RCC 7860 (cell line): ENCODE data around the gene OR9A4.

Source experiments
- DNase-seq: peaks from one replicate; pipeline ENCODE4 v3.0.0-alpha.2; 2015; ENCODE audit warnings: low spot score
- FAIRE-seq: peaks from 2 replicates; lab custom pipeline; 2012; peaks lifted over from hg19 to GRCh38; lab: Jason Lieb, UNC

The OR9A4 gene

DNA sequence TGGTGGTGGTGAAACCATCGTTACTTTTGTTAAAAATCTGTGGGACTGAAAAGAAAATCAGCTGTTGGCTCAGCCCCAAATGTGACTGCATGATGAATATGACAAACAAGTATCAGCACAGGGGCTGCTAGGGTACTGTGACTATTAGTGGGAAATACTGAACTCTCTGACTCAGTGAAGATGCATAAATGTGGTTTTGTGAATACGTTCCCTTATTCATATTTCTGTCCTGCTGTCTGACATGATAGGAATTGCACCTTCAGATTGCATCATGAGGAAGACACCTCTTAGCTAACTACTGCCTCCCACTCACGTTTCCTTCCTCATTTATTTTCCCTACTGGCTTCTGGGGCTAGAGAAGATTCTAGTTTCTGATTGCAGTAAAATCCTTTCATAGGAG lies 29.2 kb downstream of the OR9A4 start:
- DNase-seq (peak; percentile 16), FAIRE-seq (no peak)

GRCh38 chr7:141946796-141947195 lies 30.6 kb downstream of the OR9A4 start, which contains the start of gene CLEC5A:
Gene CLEC5A, minus strand, starts transcription at chr7:141946974. Its CDS starts 682 bp downstream, at chr7:141946292.
- FAIRE-seq (no peak), DNase-seq (no peak)

DNA sequence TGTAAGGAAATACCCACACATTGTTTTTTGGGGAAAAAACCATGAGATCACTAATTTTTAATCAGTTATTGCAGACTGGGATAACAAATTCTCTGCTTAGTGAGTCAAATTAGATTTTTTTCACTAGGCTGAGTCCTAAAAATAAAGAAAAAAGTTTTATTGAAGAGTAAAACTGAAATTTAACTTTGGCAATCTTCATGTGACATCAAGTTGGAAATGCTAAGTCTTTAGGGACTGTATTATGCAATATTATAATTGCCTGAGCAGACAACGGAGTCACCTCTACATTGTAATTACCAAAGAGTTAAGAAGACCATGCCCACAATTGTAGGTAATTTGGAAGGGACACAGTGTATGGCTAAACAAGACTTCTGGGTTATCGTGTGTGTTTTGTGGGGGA lies 32.8 kb downstream of the OR9A4 start:
- FAIRE-seq (no peak), DNase-seq (no peak)

DNA sequence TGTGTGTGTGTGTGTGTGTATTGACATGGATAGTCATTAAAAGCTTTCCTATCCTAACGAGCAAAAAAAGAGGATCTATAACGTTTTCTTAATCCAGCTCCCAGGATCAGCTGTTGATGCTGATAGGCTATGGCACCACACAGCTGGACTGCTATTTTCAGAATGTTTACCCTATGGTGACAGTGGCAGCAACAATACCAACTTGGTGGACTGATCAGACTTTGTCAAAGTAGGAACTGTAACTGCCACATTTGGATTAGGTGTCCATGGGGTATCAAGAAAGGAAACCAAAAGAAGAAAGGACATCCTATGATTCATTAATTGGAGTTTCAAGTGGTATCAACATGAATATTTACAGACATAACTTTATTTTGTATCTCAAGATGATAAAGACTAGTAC lies 33.3 kb downstream of the OR9A4 start:
- no peak for DNase-seq
- no peak for FAIRE-seq

DNA sequence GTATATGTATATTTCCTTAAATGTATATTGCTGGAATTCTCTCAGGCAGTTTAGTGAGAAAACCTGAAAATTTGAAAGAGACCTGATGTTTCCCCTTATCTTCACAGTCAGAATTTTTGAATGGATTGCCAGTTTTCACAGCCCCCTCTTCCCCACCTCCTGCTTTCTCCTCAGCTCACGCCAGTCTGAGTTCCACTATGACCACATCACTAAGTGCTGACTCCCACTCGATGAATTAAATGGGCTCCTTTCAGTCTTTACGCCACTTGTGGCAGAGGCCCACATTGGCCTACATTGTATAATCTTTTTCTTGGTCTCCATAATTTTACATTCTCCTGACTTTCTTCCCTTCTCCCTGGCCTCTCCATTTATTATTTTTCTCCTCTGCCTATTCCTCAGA lies 33.7 kb downstream of the OR9A4 start:
- DNase-seq: no peak
- FAIRE-seq: no peak

DNA sequence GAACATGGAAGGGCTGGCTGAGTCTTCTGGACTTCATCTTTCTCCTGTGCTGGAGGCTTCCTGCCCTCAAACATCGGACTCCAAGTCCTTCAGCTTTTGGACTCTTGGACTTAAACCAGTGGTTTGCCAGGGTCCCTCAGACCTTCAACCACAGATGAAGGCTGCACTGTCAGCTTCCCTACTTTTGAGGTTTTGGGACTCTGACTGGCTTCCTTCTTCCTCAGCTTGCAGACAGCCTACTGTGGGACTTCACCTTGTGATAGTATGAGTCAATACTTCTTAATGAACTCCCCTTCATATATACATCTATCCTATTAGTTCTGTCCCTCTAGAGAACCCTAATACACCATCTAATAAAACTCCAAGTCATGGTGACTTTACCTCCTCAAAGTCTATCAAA lies 34.6 kb downstream of the OR9A4 start:
- DNase-seq (no peak), FAIRE-seq (no peak)

DNA sequence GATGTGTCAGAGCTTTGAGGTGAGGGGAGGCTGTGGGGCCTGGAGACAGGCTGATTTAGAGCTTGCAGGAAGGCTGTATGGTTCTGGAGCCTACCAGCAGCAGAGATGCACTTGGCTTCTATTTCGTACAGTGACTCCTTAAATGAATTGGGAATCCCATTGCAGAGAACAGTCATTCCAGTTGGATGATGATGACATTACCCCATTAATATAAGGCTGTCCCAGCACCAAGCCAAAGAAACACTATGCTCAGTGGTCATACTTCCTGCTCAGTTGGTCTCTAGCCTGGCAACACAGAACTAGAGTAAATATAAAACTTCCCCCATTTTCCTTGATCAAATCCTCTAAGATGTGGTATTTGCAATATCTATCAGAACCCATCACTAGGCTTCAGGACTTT lies 36.3 kb downstream of the OR9A4 start:
- FAIRE-seq (no peak), DNase-seq (no peak)

- FAIRE-seq: no peak
- DNase-seq: no peak
These were observed 38.1 kb downstream of the OR9A4 start for GRCh38 chr7:141954334-141954733.

GRCh38 chr7:141956084-141956483 lies 39.9 kb downstream of the OR9A4 start:
- DNase-seq (no peak), FAIRE-seq (no peak)

DNA sequence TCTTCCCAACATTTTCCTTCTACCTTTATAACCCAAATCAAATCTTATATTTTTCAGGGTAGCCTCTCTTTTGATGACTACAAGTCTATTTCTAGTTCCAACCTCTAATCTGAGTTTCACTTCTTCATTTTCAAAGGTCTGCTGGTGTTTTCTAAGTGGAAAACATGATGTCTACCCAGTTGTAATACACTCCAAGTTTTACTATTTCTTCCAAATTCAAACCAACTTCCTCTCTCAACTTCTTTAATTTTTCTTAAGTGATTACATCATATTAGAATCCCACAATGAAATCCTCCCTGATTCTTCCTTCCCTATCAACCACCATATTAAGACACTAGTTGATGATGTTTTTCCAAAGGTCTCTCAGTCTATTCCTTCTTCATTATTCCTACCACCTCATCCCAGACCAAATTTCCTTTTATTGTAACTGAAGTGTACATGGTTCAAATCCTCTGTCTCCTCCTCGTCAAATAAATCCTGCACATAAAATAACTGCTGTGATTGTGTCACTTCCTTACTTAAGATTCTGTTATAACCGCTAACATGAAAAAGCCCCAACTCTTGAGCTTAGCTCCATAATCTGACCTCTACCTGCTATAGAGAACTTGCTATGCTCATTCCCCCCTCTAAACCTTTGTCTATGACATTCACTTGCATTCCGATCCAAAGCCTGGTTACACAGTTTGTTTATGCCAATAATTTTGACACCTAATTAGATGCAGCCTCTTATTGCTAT lies 44.7 kb downstream of the OR9A4 start:
- FAIRE-seq (no peak), DNase-seq (no peak)
